UCSD-AML1 (cell line): ENCODE measurements around the gene SLC35B2.

Source experiments
- DNase-seq: peaks from one replicate; lab custom pipeline; 2025; ENCODE audit not compliant: unreplicated experiment; lab: John Stamatoyannopoulos, UW

The SLC35B2 gene

DNA sequence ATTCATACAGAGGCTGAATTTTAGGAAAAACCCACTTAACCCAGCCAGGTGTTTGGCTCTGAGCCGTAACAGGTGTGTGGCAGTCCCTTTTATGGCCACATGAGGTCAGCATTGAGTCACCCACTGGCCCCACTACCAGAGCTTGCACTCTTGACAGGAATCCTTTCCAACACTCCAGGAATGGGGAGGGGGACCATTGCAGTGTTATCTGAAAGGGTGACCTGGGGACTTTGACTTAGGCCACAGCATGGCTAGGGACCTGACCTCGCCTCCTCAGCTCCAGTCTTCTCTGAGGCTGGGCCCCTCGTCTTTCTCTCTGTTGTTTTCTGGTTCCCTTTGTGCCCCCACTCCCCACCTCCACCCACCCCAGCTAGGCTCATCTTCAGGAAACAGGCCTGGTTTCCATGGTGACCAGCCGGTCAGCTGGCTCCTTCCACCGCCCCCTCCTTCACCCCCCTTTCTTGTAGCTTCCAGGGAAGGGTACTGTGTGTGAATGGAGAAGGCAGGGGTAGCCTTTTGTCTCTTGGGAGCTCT lies 10.8 kb upstream of the SLC35B2 start:
- DNase-seq, result peak; percentile 45

DNA sequence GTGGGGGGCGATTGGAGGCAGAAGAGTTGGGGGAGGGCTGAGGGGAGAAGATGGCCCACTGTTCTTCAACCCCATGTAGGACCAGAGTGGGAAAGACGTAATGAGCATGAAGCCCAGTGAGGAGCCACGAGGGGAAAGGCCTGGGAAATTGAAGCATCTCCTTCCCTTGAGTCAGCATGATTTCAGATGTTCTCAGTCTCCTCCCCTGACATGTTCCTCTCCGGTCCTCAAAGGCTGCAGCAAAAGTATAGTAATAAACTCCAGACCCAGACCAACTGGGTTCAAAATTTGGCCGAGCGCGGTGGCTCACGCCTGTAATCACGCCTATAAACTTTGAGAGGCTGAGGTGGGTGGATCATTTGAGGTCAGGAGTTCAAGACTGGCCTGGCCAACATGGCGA lies 9.9 kb upstream of the SLC35B2 start:
- DNase-seq, result no peak

DNA sequence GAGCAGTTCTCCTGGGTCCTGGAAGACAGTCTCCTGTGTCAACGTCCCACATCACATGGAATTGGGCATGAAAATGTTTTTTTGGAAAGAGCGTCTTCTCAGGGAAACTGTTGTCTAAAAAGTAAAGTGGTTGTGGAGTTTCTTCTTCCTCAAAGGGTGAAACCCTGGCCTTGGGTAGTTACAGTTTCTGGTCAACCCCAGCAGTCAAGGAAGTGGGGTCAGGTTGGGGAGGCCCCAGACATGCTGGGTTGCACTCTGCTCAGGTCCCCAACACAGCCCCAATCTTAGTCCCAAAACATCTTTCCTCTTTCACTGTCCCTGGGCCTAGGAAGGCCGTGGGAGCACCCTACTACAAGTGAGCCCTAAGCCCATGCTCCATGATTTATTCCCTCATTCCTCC lies 9.0 kb upstream of the SLC35B2 start:
- no peak for DNase-seq

DNA sequence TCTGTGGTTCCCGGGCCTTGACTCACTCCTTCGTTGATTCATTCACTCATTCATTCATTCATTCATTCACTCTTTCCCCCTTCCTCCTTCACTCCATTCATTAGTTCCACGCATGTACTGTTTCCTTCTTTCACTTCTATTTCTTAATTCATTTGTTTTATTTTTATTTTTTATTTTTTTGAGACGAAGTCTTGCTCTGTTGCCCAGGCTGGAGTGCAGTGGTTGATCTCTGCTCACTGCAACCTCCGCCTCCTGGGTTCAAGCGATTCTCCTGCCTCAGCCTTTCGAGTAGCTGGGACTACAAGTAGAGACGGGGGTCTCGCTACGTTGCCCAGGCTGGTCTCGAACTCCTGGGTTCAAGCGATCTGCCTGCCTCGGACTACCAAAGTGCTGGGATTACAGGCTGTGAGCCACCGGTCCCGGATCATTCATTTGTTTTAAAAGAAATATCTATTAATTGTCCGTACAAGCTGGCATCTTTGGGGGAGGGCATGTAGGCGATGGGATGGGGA lies 8.4 kb upstream of the SLC35B2 start:
- DNase-seq, result no peak

DNA sequence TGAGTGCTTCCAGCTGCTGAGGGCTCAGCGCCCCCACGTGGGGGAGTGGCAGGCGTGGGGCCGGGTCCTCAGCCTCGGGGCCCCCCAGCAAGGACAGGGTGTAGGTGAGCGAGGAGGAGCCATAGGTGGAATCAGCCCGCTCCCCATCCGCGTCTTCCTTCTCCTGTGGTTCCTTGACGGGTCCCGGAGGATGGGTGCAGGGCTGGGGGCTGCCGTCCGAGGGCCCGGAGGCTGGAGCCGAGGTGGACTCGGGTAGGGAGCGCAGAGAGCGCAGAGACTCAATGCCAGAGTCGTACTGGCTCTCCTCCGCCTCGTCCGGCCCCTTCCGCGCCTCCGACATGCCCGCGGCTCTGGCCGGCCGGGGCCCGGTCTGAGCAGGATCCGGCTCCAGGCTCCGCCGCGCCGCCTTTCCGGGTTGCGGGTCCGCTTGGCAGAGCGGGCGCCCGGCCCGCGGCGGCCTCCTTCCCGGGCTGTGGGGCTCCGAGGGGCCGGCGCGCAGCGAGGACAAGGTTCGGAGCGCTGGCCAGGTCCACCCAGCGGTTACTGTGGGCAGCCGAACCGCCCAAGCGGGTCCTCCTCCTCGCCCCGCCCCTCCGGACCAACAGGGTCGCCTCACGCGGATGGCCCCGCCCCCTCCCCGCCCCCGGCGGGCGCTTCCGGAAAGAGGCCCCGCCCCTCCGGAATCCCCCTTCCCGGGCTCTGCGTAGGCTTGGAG lies 7.8 kb upstream of the SLC35B2 start, which contains the start of gene NFKBIE:
Gene NFKBIE (minus strand): TSS at position 545 of the 715 bp plus-strand sequence. CDS start 205 bp downstream, at position 340.
- peak; percentile 93 for DNase-seq

DNA sequence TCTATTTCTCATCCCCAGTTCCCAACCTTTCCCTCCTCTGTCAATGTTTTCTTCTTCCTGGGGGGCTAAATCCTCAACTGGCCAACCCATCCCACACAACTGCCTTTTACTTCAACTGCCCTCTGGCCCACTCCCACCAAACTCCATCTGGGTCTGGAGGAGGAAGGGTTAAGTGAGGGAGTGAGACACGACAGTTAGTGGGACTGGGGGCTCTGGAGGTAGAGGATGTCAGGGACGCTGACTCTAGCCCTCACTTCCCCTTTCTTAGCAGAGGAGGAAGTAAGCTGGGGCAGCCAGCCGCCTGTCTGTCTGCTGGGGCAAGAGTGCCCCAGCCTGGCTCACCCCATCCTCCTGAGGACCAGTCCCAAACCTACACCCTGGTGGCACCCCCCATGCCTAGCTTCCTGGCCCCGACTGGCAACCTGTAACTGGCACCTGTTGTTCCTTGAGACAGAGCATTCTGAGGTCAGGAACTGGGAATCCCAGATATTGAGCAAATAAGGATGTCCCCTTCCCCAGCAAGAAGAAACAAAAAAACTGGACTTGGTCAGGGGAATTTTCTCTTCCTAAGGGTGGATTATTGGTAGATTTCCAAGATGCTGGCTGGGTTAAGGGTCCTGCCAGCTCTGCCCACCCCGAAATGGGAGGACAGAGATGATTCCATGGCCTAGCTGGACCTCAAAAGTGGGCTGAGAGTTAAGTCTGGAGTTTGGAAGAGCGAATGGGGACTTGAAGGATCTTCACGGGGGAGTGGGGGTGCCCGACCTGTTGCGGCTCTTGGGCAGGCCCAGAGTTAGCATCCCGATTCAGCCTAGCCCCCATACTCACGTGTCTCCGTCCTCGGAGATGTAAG lies 7.1 kb upstream of the SLC35B2 start:
- peak; percentile 72 for DNase-seq

DNA sequence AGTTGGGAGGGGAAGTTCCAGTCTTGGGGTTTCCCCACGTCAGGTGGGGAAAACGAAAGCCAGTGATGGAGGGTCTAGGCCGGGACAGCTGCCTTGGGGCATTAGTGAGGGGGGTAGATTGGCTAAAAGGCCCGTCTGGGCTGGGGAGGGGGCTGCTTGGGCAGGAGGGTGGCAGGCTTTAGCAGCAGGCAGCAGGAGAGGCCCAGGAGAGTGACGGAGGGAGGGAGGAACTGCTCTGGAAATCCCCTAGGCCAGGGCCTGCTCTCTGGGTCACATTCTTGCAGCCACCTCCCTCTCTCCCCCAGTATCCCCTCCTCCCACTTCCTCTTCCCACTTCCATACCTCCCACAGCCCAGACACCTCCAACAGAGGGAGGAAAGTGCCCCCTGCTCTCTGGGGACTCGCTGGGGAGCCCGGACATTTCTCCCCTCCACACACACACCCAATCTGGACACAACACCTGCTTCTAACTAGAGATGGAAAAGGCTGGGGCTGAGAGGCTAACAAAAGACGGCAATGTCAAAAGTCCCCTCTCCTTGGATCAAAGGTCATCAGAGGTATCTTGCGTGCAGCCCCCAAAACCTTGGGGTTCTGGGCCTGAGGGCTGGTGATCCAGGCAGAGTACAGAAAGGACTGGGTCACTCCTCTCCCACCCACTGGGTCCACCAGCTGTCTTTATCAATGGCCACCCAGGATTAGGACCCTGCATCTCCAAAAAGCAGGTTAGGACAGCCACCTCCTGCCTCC lies 6.2 kb upstream of the SLC35B2 start:
- DNase-seq, result peak; percentile 36

DNA sequence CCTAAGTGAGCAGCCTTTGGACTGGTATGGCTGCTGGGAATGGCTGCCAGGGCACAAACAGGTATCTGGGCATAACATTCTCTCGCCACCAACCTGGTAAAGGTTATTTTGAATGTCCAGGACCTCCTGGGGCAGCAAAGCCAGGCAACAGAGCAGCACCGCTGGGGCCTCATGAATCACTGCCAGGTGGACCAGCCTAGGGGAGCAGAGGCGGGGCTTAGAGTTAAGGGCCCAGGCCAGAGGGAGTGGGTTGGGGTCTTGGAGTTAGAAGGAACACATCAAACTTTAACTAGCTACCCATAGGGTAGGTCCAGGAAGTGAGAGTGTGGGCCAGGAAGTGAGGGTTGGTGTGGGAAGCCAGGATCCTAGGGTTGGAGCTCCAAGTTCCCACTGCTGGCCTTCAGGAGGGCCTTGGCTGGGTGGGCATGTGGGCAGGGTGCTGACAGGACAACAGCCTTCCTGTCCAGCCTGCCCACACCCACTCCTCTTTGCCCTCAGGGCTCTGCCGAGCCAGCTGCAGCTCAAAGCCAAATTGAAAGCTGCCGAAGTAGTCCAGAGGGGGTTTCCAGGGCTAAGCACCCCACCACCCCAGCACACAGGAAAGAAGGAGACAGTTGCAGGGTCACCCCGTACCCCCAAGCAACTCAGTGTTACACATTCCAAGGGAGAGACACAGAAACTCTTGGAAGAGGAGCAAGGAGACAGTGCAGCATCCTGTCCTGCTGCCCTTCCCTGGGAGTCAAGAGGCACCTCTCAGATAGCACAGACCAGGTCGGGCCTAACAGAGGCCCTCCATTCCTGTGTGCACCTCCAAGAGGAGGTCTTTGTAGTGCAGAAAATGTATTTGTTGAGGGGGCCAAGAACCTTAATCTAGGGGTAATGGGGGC lies 5.4 kb upstream of the SLC35B2 start:
- no peak for DNase-seq

DNA sequence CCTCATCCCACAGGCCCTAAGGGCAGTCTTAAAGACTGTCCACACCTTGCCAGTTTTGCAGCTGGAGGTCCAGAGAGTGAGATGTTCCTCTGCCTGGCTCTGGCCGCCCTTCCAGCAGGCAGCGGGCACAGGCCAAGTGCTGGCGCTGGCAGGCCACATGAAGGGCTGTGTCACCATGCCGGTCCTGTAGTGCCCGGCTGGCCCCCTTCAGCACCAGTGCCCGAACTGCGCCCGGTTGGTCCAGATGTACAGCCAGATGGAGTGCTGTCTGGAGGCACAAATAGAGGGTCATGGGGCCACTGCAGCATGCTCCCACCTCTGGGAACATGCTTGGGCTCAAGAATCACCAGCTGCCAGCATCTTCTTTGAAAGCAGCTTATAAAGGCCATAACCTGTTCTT lies 4.3 kb upstream of the SLC35B2 start:
- no peak for DNase-seq

DNA sequence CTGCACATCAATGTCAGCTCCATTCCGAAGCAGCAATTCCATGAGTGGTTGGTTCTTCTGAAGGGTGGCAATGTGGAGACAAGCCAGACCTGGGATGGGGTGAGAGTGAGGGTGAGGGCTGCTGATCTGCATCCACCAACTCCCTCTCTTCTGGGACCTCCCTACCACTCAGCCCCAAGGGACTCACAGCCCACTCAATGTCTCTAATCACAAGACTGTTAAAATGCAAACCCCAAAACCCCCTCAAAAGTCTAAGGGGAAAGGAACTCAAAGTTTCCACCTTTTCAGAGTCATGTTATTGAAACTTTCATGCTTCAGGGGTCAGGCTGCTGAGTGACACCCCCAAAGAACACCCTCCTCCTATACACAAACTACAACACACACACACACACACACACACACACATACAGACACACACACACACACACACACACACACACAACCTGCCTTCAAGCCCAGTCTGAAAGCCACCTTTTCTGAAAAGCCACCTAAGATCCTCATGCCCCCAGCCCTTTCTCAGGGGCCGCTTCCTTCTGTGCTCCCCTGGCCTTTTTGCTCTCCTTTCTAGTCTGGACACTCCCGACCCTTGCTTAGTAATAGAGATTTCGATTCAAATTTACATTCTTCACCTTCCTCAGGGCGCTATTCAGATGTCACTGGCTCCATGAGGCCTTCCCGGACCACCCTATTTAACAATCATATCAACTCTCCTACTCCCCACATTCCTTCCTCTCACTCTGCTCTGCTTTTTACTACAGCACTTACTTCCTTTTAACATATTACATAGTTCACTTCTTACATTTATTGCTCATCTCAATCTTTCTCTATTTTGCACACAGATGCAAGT lies 3.3 kb upstream of the SLC35B2 start:
- no peak for DNase-seq

DNA sequence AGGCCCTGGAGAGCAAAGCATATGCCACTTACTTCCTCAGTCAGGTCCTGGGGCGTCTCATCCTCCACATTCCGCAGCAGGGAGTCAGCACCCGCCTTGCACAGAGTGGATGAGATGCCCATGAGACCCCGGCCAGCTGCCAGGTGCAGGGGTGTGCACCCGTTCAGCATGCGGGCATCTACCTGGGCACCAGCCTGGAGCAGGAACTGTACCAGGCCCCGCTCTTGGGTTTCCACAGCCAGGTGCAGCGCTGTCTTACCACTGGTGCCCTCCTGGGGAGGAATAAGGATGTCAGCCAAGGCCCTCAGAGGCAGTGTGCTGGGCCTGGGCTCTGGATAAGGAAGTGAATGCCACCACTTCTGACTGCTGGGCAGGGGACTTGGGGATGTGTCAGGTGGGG lies 2.7 kb upstream of the SLC35B2 start:
- no peak for DNase-seq

DNA sequence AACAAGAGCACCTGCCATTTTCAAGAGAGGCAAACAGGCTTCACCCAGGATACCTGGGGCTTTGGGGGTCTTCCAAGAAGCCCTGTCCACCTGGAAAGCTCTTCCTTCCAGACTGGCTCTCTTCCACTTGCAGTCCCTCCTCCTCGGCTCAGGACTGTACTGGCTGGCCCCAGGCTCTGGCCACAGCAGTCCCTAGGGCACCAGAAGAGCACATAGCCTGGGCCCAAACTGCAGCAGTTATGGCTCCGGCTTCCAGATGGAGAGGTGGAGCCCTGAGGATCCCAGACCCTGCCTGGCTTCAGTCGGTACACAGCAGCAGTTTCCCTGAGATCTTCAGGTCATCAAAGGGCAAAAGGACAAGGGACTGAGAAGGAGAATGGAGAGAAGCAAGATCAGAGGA lies 1.6 kb upstream of the SLC35B2 start:
- DNase-seq, result no peak

DNA sequence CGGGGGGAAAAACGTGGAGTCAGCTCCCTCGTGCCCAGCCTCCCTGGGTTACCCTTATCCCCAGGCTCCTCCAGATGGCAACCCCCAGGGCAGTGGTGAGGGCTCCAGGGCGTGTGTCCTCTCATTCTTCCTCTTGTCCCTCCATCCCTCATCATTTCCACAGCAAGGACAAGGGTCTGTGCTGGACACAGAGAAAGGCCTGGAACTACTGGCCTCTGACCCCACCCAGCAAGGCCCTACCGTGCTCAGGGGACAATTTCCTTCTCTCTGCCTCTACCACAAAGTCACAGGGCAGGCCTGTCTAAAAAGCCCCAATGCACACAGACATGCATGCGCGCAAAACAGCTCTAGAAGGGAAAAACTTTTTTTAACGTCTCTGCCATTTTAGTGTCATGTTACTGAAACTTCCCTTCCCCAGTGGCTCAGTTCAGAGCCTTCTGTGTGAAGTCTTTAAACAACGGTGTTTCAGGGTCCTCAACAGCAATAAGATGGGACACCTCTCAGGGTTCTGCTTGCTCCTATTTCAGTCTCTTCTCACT lies 1.1 kb upstream of the SLC35B2 start:
- no peak for DNase-seq

DNA sequence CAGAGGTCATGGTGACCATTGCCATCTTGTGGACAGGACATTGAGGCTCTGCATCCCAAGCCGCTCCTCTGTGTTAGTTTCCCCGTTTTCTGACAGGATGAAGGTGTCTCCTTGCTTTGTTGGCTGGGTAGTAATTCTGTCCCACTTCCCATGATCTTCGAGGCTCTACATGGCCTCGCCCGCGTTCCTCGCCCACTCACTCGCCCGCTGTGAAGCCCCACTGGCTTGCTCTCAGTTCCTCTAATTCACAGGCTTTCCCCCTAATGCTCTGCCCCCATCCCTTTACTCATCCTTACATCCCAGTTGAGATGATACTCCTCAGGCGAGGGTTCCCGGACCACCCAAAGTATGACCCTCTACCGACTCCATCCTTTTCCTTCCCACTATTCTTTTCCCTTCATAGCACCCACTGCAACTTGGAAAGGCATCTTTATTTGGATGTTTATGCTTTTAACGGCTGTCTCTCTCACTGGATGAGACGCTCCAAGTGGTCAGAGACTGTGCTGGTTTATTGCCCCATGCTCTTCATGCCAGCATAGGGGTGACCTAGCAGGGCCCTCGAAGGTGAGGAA lies 511 bp upstream of the SLC35B2 start:
- no peak for DNase-seq

DNA sequence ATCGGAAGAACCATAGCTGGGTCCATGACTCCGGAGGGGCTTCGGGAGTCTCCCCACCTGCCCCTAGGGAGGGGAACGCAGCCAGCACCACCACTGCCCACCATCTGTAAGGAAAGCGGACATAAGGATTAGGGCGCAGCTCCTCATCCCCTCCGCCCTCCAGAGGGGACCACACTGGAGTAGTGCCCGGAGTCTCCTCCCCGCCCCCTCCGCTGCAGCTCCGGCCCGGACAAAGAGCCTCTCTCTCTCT lies 628 bp downstream of the SLC35B2 start:
- DNase-seq, result no peak

DNA sequence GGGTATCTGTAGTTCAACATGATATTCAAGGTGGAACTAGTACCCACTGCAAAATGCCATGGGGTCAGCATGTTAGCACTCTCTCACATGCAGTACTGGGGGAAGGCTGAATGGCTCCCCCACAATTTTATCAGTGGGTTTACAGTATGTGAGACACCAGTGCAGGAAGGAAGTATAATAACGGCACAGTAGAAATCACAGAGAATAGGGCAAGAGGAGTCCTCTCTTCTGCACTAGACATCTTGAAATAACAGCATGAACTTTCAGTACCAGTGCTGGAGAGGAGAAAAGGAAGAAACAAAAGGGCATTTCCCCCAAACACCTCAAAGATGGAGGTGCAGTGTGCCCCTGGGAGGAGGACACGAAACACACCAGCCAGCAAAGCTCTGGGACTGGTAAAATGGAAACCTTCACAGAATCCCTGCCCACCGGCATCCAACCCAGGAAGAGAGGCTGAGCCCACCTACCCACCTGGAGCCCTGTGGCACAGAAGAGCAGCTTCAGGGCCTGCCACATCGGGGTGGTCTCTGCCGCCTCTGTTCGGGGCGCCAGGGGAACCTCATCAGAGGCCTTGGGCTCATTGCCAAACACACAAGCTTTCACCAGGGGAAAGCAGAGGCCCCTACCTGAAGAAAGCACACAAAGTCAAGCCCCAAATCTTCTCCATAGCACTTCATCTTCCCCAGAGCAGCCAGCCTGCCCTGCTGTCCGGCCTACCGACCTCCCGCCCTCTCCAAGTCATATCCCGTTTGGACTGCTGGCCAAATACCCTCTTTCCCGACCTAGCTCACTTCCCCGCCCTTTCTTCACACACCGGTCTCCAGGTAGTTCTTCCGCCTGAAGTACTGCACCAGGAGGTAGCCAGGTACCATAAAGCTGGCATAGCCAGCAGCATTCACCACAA lies 1.2 kb downstream of the SLC35B2 start:
- DNase-seq, result no peak

DNA sequence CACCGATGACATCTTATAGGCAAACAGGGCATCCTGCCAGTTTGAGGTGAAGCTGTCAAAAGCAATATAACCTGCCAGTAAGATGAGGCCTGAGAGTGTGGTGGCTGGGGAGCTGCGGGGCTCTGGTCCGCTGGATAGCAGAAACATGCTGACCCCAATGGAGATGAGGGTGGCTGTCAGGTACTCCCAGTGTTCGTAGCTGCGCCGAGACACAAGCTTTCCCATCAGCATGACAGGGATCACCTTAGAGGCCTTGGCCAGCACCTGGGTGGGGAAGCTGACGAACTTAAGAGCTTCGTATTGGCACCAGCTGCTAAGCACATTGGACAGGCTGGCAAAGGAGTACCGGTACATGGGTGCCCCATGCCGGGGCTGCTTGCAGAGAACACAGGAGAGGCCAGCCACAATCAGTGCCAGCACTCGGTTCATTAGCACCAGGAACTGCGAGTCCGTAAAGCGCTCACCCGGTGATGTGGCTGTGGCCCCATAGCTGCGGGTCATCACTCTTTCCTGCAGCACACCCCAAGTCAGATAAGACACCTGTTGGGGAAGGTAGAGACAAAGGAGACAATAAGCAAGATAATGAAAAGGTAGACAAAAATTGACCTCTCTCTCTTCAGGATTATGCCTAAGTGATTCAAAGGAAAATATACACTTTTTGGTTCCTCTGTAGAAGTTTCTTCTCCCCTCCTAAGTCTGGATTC lies 2.1 kb downstream of the SLC35B2 start:
- no peak for DNase-seq
